H1 (cell line): ENCODE measurements around the gene PAWR. TPM values are rescaled to one million over a fixed set of nuclear protein-coding genes. Genes with fewer than 3 reads are reported as not detected.
A peak's percentile ranks its signal among the peaks of the same experiment; 100 is the strongest.

Source experiments
- CTCF ChIA-PET: fragments of 300-600 bp; sonication (Branson Sonifier 250); formaldehyde crosslinking; loops from one replicate; lab custom pipeline; 2021; ENCODE audit not compliant: partially characterized antibody; lab: Charles Lee
- POLR2A ChIA-PET: fragments of 300-600 bp; sonication (Branson Sonifier 250); formaldehyde crosslinking; loops from one replicate; lab custom pipeline; 2021; ENCODE audit warnings: inconsistent platforms; ENCODE audit not compliant: partially characterized antibody; lab: Charles Lee
- DNase-seq, 2 experiments: peaks; one replicate each; pipeline versions ENCODE4 v3.0.0 to v3.0.0-alpha.2; 2010 to 2022; ENCODE audit warnings: low spot score in 2 of 2, low read depth in 1 of 2, mixed read lengths in 1 of 2
- FAIRE-seq: peaks from 2 replicates; lab custom pipeline; 2011; peaks lifted over from hg19 to GRCh38; lab: Jason Lieb, UNC
- H2AFZ ChIP-seq: 2 replicates; pipeline ENCODE4 v1.8.1; 2012; ENCODE audit warnings: low read length, inconsistent platforms
- H2AK5ac ChIP-seq: 2 replicates; pipeline ENCODE4 v1.6.1; 2013; ENCODE audit warnings: low read depth, low read length
- H2BK120ac ChIP-seq: replicated peaks from 2 replicates; pipeline ENCODE3; 2013; ENCODE audit warnings: low read depth, low read length, inconsistent platforms
- H2BK12ac ChIP-seq: 2 replicates; pipeline ENCODE4 v1.6.1; 2013; ENCODE audit warnings: low read depth, low read length
- H2BK15ac ChIP-seq: 2 replicates; pipeline ENCODE4 v1.6.1; 2013; ENCODE audit warnings: low read length
- H2BK20ac ChIP-seq: 2 replicates; pipeline ENCODE4 v1.6.1; 2013; ENCODE audit warnings: low read length
- H2BK5ac ChIP-seq: 2 replicates; pipeline ENCODE4 v1.6.1; 2013; ENCODE audit warnings: low read depth, low read length
- H3K14ac ChIP-seq: 2 replicates; pipeline ENCODE4 v1.6.1; 2013; ENCODE audit warnings: inconsistent platforms; ENCODE audit not compliant: insufficient read length
- H3K18ac ChIP-seq: 2 replicates; pipeline ENCODE4 v1.6.1; 2013; ENCODE audit warnings: low read length; ENCODE audit errors: extremely low read depth
- H3K23ac ChIP-seq: 2 replicates; pipeline ENCODE4 v1.6.1; 2013; ENCODE audit warnings: inconsistent platforms; ENCODE audit not compliant: insufficient read length
- H3K23me2 ChIP-seq: 2 replicates; pipeline ENCODE4 v1.6.1; 2013; ENCODE audit warnings: low read depth, low read length
- H3K27ac ChIP-seq: 2 replicates; pipeline ENCODE4 v1.6.1; 2011; ENCODE audit warnings: low read depth, low read length, inconsistent platforms
- H3K27me3 ChIP-seq, 4 experiments: replicated peaks in 1 of 4; 1 replicate in 1 of 4; 2 replicates in 3 of 4; pipeline versions ENCODE4 v1.6.1 to v1.8.1; 2011 to 2013; ENCODE audit warnings: low read length in 3 of 4, mild to moderate bottlenecking in 3 of 4, inconsistent platforms in 2 of 4, mixed read lengths in 2 of 4, moderate library complexity in 1 of 4; ENCODE audit not compliant: control insufficient read depth in 3 of 4, insufficient read depth in 3 of 4; ENCODE audit errors: extremely low read depth in 1 of 4
- H3K36me3 ChIP-seq, 4 experiments: 2 replicates each; pipeline versions ENCODE4 v1.6.1 to v1.8.1; 2011 to 2013; ENCODE audit warnings: mild to moderate bottlenecking in 4 of 4, low read length in 3 of 4, moderate library complexity in 2 of 4, control low read depth in 1 of 4, inconsistent platforms in 1 of 4; ENCODE audit not compliant: insufficient read depth in 4 of 4, control insufficient read depth in 2 of 4
- H3K4ac ChIP-seq: replicated peaks from 2 replicates; pipeline ENCODE3; 2013; ENCODE audit warnings: low read length, low read depth, mixed read lengths, inconsistent platforms; ENCODE audit not compliant: insufficient read length
- H3K4me1 ChIP-seq, 4 experiments: replicated peaks in 1 of 4; 1 replicate in 1 of 4; 2 replicates in 3 of 4; pipeline versions ENCODE4 v1.6.1 to v1.8.1; 2011 to 2013; ENCODE audit warnings: low read length in 3 of 4, inconsistent platforms in 2 of 4, mixed read lengths in 1 of 4; ENCODE audit not compliant: insufficient read depth in 4 of 4, control insufficient read depth in 3 of 4
- H3K4me2 ChIP-seq, 2 experiments: 2 replicates each; pipeline versions ENCODE4 v1.6.1 to v1.8.1; 2011 to 2013; ENCODE audit warnings: low read depth in 2 of 2, low read length in 2 of 2, control low read depth in 1 of 2, inconsistent platforms in 1 of 2, mild to moderate bottlenecking in 1 of 2; ENCODE audit not compliant: insufficient read depth in 1 of 2
- H3K4me3 ChIP-seq, 4 experiments: fragments of 200-600, 300-600 bp in 1 of 4; sonication (generic), shearing (Covaris generic), sonication (Bioruptor Twin) in 1 of 4; 2 replicates each; pipeline versions ENCODE4 v1.5.1 to v1.8.1; 2011 to 2016; ENCODE audit warnings: low read length in 4 of 4, low read depth in 3 of 4, control low read depth in 2 of 4, inconsistent platforms in 2 of 4, mild to moderate bottlenecking in 2 of 4, mixed read lengths in 1 of 4, moderate library complexity in 1 of 4; ENCODE audit not compliant: insufficient read depth in 2 of 4; ENCODE audit errors: extremely low read depth in 1 of 4
- H3K56ac ChIP-seq: replicated peaks from 2 replicates; pipeline ENCODE3; 2013; ENCODE audit warnings: low read depth, mild to moderate bottlenecking, mixed read lengths, low read length, inconsistent platforms; ENCODE audit not compliant: insufficient read length
- H3K79me1 ChIP-seq: 2 replicates; pipeline ENCODE4 v1.6.1; 2013; ENCODE audit warnings: low read depth, low read length, control low read depth
- H3K79me2 ChIP-seq, 2 experiments: 2 replicates each; pipeline versions ENCODE4 v1.6.1 to v1.8.1; 2012 to 2013; ENCODE audit warnings: low read length in 2 of 2, mild to moderate bottlenecking in 2 of 2, inconsistent platforms in 1 of 2; ENCODE audit not compliant: insufficient read depth in 2 of 2, control insufficient read depth in 1 of 2
- H3K9ac ChIP-seq, 4 experiments: replicated peaks in 1 of 4; 1 replicate in 1 of 4; 2 replicates in 3 of 4; pipeline versions ENCODE4 v1.6.1 to v1.8.1; 2011 to 2013; ENCODE audit warnings: low read depth in 3 of 4, low read length in 3 of 4, control low read depth in 2 of 4, mild to moderate bottlenecking in 2 of 4, moderate library complexity in 2 of 4, inconsistent platforms in 1 of 4; ENCODE audit errors: extremely low read depth in 1 of 4
- H3K9me3 ChIP-seq, 2 experiments: 2 replicates each; pipeline versions ENCODE4 v1.6.1 to v1.8.1; 2012 to 2013; ENCODE audit warnings: mild to moderate bottlenecking in 2 of 2, moderate library complexity in 2 of 2, control low read depth in 1 of 2, inconsistent platforms in 1 of 2, low read depth in 1 of 2, low read length in 1 of 2, mixed read lengths in 1 of 2; ENCODE audit not compliant: insufficient read depth in 2 of 2
- H4K20me1 ChIP-seq, 2 experiments: replicated peaks in 1 of 2; 2 replicates each; pipeline versions ENCODE3 to v1.8.1; 2011 to 2013; ENCODE audit warnings: inconsistent platforms in 2 of 2, low read length in 2 of 2, mild to moderate bottlenecking in 1 of 2; ENCODE audit not compliant: insufficient read depth in 2 of 2, control insufficient read depth in 1 of 2
- H4K5ac ChIP-seq: 2 replicates; pipeline ENCODE4 v1.6.1; 2013; ENCODE audit warnings: low read length, low read depth, mixed read lengths, inconsistent platforms; ENCODE audit not compliant: insufficient read length
- H4K8ac ChIP-seq: 2 replicates; pipeline ENCODE4 v1.8.0; 2013; ENCODE audit warnings: mild to moderate bottlenecking, moderate library complexity, low read length, inconsistent platforms; ENCODE audit not compliant: insufficient read depth; ENCODE audit errors: extremely low read depth
- H4K91ac ChIP-seq: replicated peaks from 2 replicates; pipeline ENCODE3; 2013; ENCODE audit warnings: low read length, mixed read lengths, inconsistent platforms; ENCODE audit not compliant: insufficient read length
- BACH1 ChIP-seq: IDR thresholded peaks from 2 replicates; pipeline ENCODE4 v1.6.1; 2012; ENCODE audit warnings: low read length, improper control_type of control experiment
- HDAC2 ChIP-seq, 2 experiments: fragments of 300-600 bp in 1 of 2; sonication (generic) in 1 of 2; IDR thresholded peaks; 2 replicates each; pipeline ENCODE4 v1.6.1; 2011 to 2012; ENCODE audit warnings: low read depth in 2 of 2, low read length in 2 of 2, mild to moderate bottlenecking in 2 of 2, moderate library complexity in 2 of 2, borderline replicate concordance in 1 of 2, inconsistent platforms in 1 of 2
- NANOG ChIP-seq: IDR thresholded peaks from 2 replicates; pipeline ENCODE4 v1.6.1; 2011; ENCODE audit warnings: low read length, low read depth, mild to moderate bottlenecking, inconsistent platforms; ENCODE audit not compliant: insufficient read depth, poor library complexity, severe bottlenecking
- RFX5 ChIP-seq: IDR thresholded peaks from 2 replicates; pipeline ENCODE4 v1.6.1; 2011; ENCODE audit warnings: low read depth, low read length, improper control_type of control experiment, borderline replicate concordance
- RNF2 ChIP-seq: fragments of 200-900, 300-1000 bp; sonication (generic); IDR thresholded peaks from 2 replicates; pipeline ENCODE4 v1.7.1; 2016; ENCODE audit warnings: borderline replicate concordance, low read depth, mild to moderate bottlenecking, antibody characterized with exemption, low read length; ENCODE audit not compliant: poor library complexity, severe bottlenecking; ENCODE audit errors: missing control alignments
- SAP30 ChIP-seq: fragments of 300-600 bp; sonication (generic); IDR thresholded peaks from 2 replicates; pipeline ENCODE4 v1.7.1; 2012; ENCODE audit warnings: low read length, moderate library complexity, mild to moderate bottlenecking, inconsistent platforms; ENCODE audit not compliant: insufficient read depth, insufficient replicate concordance
- SP4 ChIP-seq: IDR thresholded peaks from 2 replicates; pipeline ENCODE4 v1.6.1; 2012; ENCODE audit warnings: low read length, inconsistent platforms
- WGBS, 2 experiments: shearing (Covaris generic) in 1 of 2; methylation state at CpG; one replicate each; pipeline versions ENCODE4 v1.1.6 to v1.1.7; 2013 to 2015; ENCODE audit warnings: low lambda C conversion rate in 2 of 2, mixed read lengths in 2 of 2, inconsistent platforms in 1 of 2, low coverage in 1 of 2, missing lambda C conversion rate in 1 of 2; ENCODE audit not compliant: insufficient replicate concordance in 2 of 2, insufficient coverage in 1 of 2, insufficient read length in 1 of 2; ENCODE audit errors: extremely low coverage in 1 of 2, missing lambda C conversion rate in 1 of 2; 5-methylcytosine and 5-hydroxymethylcytosine counted together
- polyA plus RNA-seq, 7 experiments: library from polyadenylated mRNA; depleted of rRNA in 3 of 7; stranded (reverse) in 5 of 7; unstranded in 2 of 7; fragments of >200 nt in 5 of 7; fragments of 200-250 nt in 2 of 7; gene quantifications; 1 replicate in 5 of 7; 2 replicates in 1 of 7; 4 replicates in 1 of 7; pipeline versions ENCODE4 v1.2.1 to v1.2.3, GENCODE V29; 2011 to 2013; ENCODE audit warnings: missing spikeins in 2 of 7, mixed read lengths in 2 of 7
- total RNA-seq: library from RNA; stranded (reverse); fragmentation: NEBNext Ultra II Directional; extraction: Animal tissue kit (Norgen Biotek cat#: 25700); gene quantifications from 2 replicates; pipeline ENCODE4 v1.2.1, GENCODE V29; 2021
- TF ChIP-seq, protein P1 (sequence below), 3 experiments: IDR thresholded peaks; 1 replicate in 2 of 3; 2 replicates in 1 of 3; pipeline versions ENCODE4 v1.5.1 to v1.6.1; 2011; ENCODE audit warnings: low read length in 3 of 3, mild to moderate bottlenecking in 3 of 3, inconsistent platforms in 2 of 3, low read depth in 1 of 3, moderate library complexity in 1 of 3; ENCODE audit not compliant: insufficient read depth in 1 of 3; ENCODE audit errors: control extremely low read depth in 1 of 3

PAWR gene
- total and polyA plus RNA-seq, 2 of the 8 experiments (the other 6 are each of a cell fraction or from before 2014, with no cell fraction given), result 28.3 to 327 TPM

GRCh38 chr12:79688376-79689060, 2.2 kb downstream of the PAWR start:
- peaks cover 9% of the 10 kb centered on the region for H3K23me2 ChIP-seq
- no peak overlapping the region for H2BK5ac ChIP-seq
- H3K4me3 ChIP-seq, result peak overlapping the region; percentile 81 to 96 (median 93)
- no peak overlapping the region for H3K56ac ChIP-seq
- FAIRE-seq, result no peak
- no peak overlapping the region for H2BK15ac ChIP-seq
- no peak overlapping the region for H2BK20ac ChIP-seq
- no peak overlapping the region for H3K18ac ChIP-seq
- H4K5ac ChIP-seq, result no peak overlapping the region
- H4K91ac ChIP-seq, result no peak overlapping the region
- no peaks in the 10 kb centered on the region for H3K27me3 ChIP-seq
- H3K14ac ChIP-seq, result no peak overlapping the region
- no peaks in the 10 kb centered on the region for H3K79me1 ChIP-seq
- ChIA-PET CTCF (interaction anchor here (0.7 to 2.1 kb wide), 3 partner anchors 27 to 89 kb away, joined by 3 to 5 read pairs (median 3); no protein-coding TSS in a partner anchor), POLR2A (interaction anchor here (0.6 to 9.3 kb wide), 7 partner anchors 9 to 73 kb away, joined by 3 to 91 read pairs (median 5); no protein-coding TSS in a partner anchor)
- H3K36me3 ChIP-seq, result peaks cover 0 to 13% (median 0%) of the 10 kb centered on the region in 4 experiments; a peak in 1 of 8 replicates
- no peaks in the 10 kb centered on the region for H3K9me3 ChIP-seq
- no peak overlapping the region for H2AFZ ChIP-seq
- no peak overlapping the region for H2BK12ac ChIP-seq
- H3K9ac ChIP-seq, result peak overlapping the region in 3 of 4 experiments; percentile 53 to 89 (median 58); a peak in 4 of 7 replicates
- WGBS, 2 experiments, result 9% methylated on average over 6 of the region's 6 CpGs; no CpG with 5 or more reads in 1 of the 2 experiments
- H3K23ac ChIP-seq, result no peak overlapping the region
- DNase-seq, result no peak
- peaks cover 4 to 12% (median 5%) of the 10 kb centered on the region in 4 experiments; a peak in 6 of 7 replicates for H3K4me1 ChIP-seq
- no peak overlapping the region for H3K27ac ChIP-seq
- peaks cover 6 to 21% of the 10 kb centered on the region in 2 experiments for H4K20me1 ChIP-seq
- H3K79me2 ChIP-seq, result peaks cover 45 to 84% of the 10 kb centered on the region in 2 experiments
- peak overlapping the region; percentile 76 to 96 for H3K4me2 ChIP-seq
- H2AK5ac ChIP-seq, result no peak overlapping the region
- no peak overlapping the region for H4K8ac ChIP-seq
- no peak overlapping the region for H2BK120ac ChIP-seq
- H3K4ac ChIP-seq, result no peak overlapping the region
- no peak for TF ChIP-seq RFX5
- TF ChIP-seq RNF2, result no peak
- TF ChIP-seq, protein P1, sequence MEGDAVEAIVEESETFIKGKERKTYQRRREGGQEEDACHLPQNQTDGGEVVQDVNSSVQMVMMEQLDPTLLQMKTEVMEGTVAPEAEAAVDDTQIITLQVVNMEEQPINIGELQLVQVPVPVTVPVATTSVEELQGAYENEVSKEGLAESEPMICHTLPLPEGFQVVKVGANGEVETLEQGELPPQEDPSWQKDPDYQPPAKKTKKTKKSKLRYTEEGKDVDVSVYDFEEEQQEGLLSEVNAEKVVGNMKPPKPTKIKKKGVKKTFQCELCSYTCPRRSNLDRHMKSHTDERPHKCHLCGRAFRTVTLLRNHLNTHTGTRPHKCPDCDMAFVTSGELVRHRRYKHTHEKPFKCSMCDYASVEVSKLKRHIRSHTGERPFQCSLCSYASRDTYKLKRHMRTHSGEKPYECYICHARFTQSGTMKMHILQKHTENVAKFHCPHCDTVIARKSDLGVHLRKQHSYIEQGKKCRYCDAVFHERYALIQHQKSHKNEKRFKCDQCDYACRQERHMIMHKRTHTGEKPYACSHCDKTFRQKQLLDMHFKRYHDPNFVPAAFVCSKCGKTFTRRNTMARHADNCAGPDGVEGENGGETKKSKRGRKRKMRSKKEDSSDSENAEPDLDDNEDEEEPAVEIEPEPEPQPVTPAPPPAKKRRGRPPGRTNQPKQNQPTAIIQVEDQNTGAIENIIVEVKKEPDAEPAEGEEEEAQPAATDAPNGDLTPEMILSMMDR (IDR thresholded peaks at IDR 0.05; ENCODE audit: control extremely low read depth in 1 of 3, insufficient read depth in 1 of 3, low read depth in 1 of 3, low read length in 3 of 3), result no peak
- TF ChIP-seq BACH1, result no peak
- TF ChIP-seq NANOG, result no peak
- TF ChIP-seq HDAC2 (IDR thresholded peaks at IDR 0.05; ENCODE audit: borderline replicate concordance in 1 of 2, low read depth in 2 of 2, low read length in 2 of 2), result no peak
- TF ChIP-seq SP4, result no peak
- TF ChIP-seq SAP30, result no peak
